Uterus (tissue), 2 donors: Measurements from ENCODE around the gene SCN4A.
"Not testable (repeated sequence)": the region's sequence is repeated elsewhere in the genome, so short reads cannot be mapped to it uniquely, and the experiment has no call there.

ENCODE experiments used
- POLR2A ChIP-seq, 2 donors: fragments of 450-650 bp; IDR thresholded peaks; one replicate each; pipeline ENCODE4 v1.6.1; 2016; ENCODE audit warnings: antibody characterized with exemption in 2 of 2, mild to moderate bottlenecking in 1 of 2, moderate library complexity in 1 of 2
- TF ChIP-seq, protein P1 (sequence below), 4 experiments: fragments of 200-600 bp in 2 of 4; fragments of 450-650 bp in 2 of 4; sonication (generic) in 2 of 4; IDR thresholded peaks; one replicate each; pipeline ENCODE4 v1.5.1; 2016 to 2019; ENCODE audit warnings: antibody characterized with exemption in 4 of 4, mild to moderate bottlenecking in 2 of 4, moderate library complexity in 1 of 4

DNA sequence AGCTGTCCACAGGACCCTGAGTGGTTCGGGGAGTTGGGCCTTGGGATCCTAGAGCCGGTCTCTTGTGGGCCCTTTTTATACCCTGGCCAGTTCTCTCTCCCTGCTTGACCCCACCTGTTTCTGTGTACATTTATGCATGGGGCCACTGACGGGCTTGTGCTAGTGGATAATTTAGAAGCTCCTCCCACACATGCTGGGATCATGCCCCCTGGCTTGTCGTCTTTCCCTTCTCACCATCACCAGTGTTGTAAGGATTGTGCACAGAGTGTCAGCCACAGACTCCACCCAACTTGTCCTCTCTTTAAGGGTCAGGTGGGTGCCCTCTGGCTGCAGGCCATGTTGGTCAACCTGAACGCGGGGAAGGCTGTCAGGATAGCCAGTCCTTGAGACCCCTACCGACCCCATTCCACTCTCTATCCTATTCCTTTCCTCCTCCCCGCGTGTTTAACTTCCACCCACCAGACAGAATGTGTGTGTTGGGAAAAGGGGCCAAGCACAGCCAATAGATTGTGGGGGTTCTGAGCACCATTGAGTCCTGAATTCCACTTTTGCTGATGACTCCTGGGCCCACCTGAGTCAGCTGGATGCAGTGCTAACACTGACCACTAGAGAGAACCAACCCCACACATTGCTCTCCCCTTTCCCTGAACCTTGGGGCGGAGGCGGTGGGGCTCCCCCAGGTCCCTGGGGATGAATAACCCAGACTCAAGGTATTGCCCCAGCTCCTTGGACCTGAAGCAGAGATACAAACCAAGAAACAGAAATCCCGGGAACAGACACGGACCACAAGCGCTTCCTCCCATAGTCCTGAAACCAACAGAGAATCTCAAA, 76.0 kb downstream of the SCN4A start, which contains the start of gene CSH1:
- not testable (repeated sequence) for TF ChIP-seq POLR2A (IDR thresholded peaks at IDR 0.05)
- TF ChIP-seq, protein P1, sequence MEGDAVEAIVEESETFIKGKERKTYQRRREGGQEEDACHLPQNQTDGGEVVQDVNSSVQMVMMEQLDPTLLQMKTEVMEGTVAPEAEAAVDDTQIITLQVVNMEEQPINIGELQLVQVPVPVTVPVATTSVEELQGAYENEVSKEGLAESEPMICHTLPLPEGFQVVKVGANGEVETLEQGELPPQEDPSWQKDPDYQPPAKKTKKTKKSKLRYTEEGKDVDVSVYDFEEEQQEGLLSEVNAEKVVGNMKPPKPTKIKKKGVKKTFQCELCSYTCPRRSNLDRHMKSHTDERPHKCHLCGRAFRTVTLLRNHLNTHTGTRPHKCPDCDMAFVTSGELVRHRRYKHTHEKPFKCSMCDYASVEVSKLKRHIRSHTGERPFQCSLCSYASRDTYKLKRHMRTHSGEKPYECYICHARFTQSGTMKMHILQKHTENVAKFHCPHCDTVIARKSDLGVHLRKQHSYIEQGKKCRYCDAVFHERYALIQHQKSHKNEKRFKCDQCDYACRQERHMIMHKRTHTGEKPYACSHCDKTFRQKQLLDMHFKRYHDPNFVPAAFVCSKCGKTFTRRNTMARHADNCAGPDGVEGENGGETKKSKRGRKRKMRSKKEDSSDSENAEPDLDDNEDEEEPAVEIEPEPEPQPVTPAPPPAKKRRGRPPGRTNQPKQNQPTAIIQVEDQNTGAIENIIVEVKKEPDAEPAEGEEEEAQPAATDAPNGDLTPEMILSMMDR (IDR thresholded peaks at IDR 0.05), result not testable (repeated sequence)
